Measurements from ENCODE around the gene IGLON5. TPM values are rescaled to one million over a fixed set of nuclear protein-coding genes. Genes with fewer than 3 reads are reported as not detected.

Gene IGLON5
- polyA plus RNA-seq, 1 donor: 0.10 TPM

GRCh38 chr19:51317968-51318367, 6.5 kb downstream of the IGLON5 start:
- DNase-seq (ENCODE audit: low read depth): no peak

DNA sequence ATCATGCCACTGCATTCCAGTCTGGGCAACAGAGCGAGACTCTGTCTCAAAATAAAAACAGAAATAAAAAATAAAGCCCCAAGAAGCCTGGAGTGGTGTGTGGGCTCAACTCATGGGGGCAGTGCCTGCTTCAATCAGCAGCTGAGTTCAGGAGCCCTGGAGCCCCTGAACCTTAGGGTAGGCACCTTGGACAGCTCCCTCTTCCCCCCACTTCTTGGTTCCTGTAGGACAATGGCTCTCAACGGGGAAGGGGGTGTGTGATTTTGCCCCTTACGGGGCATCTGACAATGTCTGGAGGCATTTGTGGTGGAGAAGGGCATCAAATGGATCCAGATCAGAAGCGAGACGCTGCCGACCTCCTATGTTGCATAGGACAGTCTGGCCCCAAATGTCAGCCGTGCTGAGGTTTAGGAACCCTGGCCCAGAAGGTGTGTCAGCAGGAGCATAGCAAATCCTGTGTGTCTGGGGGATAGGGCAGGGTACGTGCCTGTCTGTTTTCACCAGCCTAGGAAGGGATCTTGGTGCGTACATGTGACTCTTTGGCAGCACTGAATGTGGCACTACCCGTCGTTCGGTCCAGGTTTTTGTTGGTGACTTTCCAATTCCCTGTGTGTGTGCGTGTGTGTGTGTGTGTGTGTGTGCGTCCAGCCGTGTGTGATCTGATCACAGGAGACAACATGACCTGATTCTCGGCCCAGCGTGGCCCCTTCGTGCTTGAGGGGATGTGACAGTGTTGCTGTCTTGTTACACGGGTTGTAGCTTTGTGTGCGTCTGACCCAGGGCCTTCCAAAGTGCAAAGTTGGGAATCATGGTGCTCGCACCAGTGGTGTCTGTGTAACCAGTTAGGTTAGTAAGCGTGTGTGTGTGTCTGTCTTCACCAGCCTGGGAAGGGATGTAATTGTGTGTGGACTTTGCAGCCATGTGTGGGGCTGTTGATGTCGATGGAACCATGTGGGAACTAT, 7.5 kb downstream of the IGLON5 start:
- DNase-seq (ENCODE audit: low read depth): no peak

- no peak for DNase-seq (ENCODE audit: low read depth)
These were observed 8.3 kb downstream of the IGLON5 start for GRCh38 chr19:51319649-51320279.

DNA sequence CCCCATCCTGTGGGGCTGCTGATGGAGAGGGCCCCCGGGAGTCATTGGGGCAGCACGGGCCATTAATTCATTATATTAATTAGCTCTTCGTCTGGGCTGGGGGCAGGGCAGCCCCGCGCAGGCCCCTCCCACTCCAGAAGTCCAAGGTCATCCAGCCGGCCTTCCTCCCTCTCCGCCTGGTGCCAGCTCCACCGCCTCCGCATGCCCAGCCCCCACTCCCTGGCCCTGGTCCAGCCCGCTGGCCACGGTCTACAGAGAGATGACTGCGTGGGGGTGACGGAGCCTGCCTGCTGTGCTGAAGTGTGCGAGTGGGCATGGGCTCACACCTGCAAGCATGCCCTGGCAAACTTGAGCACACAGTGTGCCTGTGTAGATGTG, 8.8 kb downstream of the IGLON5 start:
- DNase-seq (ENCODE audit: low read depth): no peak

DNA sequence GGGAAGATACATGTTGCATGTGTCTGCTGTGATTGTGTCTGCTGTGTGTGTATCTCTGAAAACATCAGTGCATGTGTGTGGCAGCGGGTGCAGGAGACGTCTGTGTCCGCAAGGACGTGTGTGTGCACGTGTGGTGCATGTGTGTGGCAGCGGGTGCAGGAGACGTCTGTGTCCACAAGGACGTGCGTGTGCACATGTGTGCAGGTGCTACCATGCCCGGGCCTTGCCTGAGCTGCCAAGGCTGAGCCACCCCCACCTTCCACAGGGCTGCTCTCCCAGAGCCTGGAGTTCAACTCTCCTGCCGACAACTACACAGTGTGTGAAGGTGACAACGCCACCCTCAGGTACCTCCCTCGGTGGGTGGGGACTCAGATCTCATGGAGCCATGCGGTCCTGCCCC, 10.4 kb downstream of the IGLON5 start:
- DNase-seq (ENCODE audit: low read depth): no peak

DNA sequence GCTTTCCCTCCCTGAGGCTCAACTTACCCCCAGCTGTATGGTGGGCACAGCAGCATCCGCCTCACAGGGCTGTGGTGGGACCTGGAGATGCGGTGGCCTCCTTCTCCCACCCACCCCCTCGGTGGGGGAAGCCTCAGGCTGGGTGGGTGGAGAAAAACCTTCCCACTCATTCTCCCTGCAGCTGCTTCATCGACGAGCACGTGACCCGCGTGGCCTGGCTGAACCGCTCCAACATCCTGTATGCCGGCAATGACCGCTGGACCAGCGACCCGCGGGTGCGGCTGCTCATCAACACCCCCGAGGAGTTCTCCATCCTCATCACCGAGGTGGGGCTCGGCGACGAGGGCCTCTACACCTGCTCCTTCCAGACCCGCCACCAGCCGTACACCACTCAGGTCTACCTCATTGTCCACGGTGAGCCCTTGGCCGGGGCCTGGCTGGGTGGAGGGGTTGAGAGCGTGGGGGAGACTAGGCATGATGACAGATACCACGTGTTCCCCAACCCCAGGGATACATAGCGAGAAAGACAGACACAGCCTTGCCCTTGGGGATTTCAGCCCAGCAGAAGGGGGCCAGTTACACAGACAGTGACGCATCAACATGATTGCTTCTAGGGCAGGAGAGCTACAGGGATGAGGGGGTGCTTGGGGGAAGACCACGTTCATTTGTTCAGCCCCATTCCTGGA, 12.2 kb downstream of the IGLON5 start:
- DNase-seq (ENCODE audit: low read depth): no peak

- no peak for DNase-seq (ENCODE audit: low read depth)
These were observed 12.7 kb downstream of the IGLON5 start for GRCh38 chr19:51324167-51324481.

GRCh38 chr19:51325161-51325976, 13.9 kb downstream of the IGLON5 start:
- DNase-seq (ENCODE audit: low read depth): no peak

GRCh38 chr19:51326216-51327065, 15.0 kb downstream of the IGLON5 start:
- DNase-seq (ENCODE audit: low read depth): no peak

GRCh38 chr19:51327066-51328001, 15.9 kb downstream of the IGLON5 start:
- DNase-seq (ENCODE audit: low read depth): no peak

- no peak for DNase-seq (ENCODE audit: low read depth)
These were observed 18.0 kb downstream of the IGLON5 start for GRCh38 chr19:51329411-51329810.

DNA sequence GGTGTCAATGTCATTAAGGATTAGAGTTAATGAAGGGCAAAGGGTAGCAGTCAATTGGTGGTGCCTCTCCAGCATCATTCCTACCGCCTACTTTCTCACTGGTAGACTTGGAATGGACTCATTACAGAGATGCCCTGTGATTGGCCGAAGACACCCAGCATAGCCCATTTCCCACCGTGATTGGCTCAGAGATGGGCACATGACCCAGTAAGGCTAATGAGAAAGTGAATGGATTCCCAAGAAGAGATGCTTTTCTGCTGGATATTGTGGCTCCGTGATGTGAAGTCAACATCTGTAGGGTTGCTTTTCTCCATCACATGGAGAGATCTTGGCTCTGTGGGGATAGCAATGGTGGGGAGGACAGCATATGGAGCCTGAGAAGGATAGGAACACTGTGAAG, 18.9 kb downstream of the IGLON5 start:
- no peak for DNase-seq (ENCODE audit: low read depth)

DNA sequence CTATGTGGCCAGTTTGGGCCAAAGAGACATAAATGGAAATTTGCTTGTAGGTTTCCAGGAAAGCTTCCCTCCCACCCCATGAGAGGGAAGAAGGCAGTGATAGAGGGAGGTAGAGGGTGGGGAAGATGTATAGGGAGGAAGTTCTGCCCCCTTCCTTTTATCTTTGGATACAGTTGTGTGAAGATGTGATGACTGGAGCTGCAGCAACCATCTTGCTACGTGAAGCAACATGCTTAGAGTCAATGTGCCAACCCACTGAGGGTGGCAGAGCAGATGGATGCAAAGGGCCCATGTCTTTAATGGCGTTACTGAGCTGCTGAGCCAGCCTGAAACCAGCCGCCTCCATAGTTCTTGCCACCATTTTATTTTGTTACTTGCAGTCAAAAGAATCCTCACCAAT, 19.7 kb downstream of the IGLON5 start:
- DNase-seq (ENCODE audit: low read depth): no peak

GRCh38 chr19:51331716-51332115, 20.3 kb downstream of the IGLON5 start:
- no peak for DNase-seq (ENCODE audit: low read depth)

- no peak for DNase-seq (ENCODE audit: low read depth)
These were observed 22.5 kb downstream of the IGLON5 start for GRCh38 chr19:51333836-51334460.

- DNase-seq (ENCODE audit: low read depth): no peak
These were observed 25.9 kb downstream of the IGLON5 start for GRCh38 chr19:51337141-51337860.

DNA sequence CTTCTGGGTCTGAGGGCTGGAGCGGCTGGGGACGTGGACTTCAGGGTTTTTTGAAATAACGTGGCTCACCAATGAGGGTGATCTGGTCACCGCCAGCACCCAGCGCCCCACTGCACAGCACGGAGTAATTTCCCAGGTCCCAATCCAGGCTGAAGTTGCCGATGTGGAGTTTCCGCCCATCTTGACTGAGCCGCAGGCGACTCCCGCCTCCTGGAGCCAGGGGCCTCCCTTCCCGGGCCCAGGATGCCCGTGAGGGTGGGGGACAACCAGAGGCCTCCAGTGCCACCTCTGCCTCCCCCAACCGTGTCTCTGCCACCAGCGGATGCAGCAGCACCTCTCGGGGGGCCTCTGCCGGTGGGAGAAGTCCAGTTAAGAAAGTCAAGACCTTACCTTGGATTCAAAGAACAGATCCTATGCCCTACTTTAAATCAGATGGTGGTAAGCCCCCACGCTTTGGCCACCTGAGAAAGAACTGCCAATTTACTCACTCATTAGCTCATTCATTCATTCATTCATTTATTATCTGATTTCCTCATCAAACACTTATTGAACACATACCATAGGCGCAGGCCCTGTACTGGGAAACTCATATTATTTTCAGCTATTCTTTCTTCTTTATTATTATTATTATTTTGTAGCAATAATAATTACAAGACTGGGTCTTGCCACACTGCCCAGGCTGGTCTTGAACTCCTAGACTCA, 26.6 kb downstream of the IGLON5 start:
- no peak for DNase-seq (ENCODE audit: low read depth)

Measured in forelimb muscle (tissue), 1 donor.